GM23338 (cell line): ENCODE measurements around the gene MYO7B. TPM values are rescaled to one million over a fixed set of nuclear protein-coding genes. Genes with fewer than 3 reads are reported as not detected.

ENCODE experiments used
- ATAC-seq: fragments of 200-7000 bp; cut with Tn5 transposase; 3 replicates; pipeline ENCODE4 v1.9.1; 2020
- DNase-seq: peaks from one replicate; pipeline ENCODE4 v3.0.0-alpha.2; 2015; ENCODE audit warnings: low spot score
- H2AFZ ChIP-seq: fragments of 200-600 bp; sonication (generic); 2 replicates; pipeline ENCODE4 v1.8.0; 2016; ENCODE audit warnings: antibody characterized with exemption, mild to moderate bottlenecking, moderate library complexity
- H3F3A ChIP-seq: fragments of 200-600 bp; sonication (generic); replicated peaks from 2 replicates; pipeline ENCODE4 v1.8.0; 2017; ENCODE audit warnings: antibody characterized with exemption, mixed run types, low read depth
- H3K27ac ChIP-seq: fragments of 200-600 bp; sonication (generic); 2 replicates; pipeline ENCODE4 v1.6.1; 2016; ENCODE audit warnings: low read depth
- H3K27me3 ChIP-seq: fragments of 200-600 bp; sonication (generic); 2 replicates; pipeline ENCODE4 v1.8.0; 2016; ENCODE audit warnings: mild to moderate bottlenecking, mixed run types, moderate library complexity; ENCODE audit not compliant: insufficient read depth
- H3K36me3 ChIP-seq: fragments of 200-600 bp; sonication (generic); 2 replicates; pipeline ENCODE4 v1.8.0; 2016; ENCODE audit warnings: mild to moderate bottlenecking; ENCODE audit not compliant: insufficient read depth
- H3K4me1 ChIP-seq: fragments of 200-600 bp; sonication (generic); 2 replicates; pipeline ENCODE4 v1.8.0; 2016; ENCODE audit warnings: mild to moderate bottlenecking, moderate library complexity; ENCODE audit not compliant: insufficient read depth
- H3K4me2 ChIP-seq: fragments of 200-600 bp; sonication (generic); 2 replicates; pipeline ENCODE4 v1.7.1; 2017; ENCODE audit warnings: mixed run types
- H3K4me3 ChIP-seq: fragments of 200-600 bp; sonication (generic); 2 replicates; pipeline ENCODE4 v1.6.1; 2016; ENCODE audit warnings: mixed run types
- H3K79me2 ChIP-seq: fragments of 200-600 bp; sonication (generic); replicated peaks from 2 replicates; pipeline ENCODE4 v1.8.0; 2017; ENCODE audit warnings: mild to moderate bottlenecking; ENCODE audit not compliant: insufficient read depth
- H3K9me2 ChIP-seq: fragments of 200-600 bp; sonication (generic); 2 replicates; pipeline ENCODE4 v1.8.0; 2017; ENCODE audit not compliant: insufficient read depth
- H4K20me1 ChIP-seq: fragments of 200-600 bp; sonication (generic); replicated peaks from 2 replicates; pipeline ENCODE4 v1.8.0; 2017; ENCODE audit warnings: mild to moderate bottlenecking; ENCODE audit not compliant: insufficient read depth
- H3K27ac Mint-ChIP-seq: 2 replicates; pipeline ENCODE4 v1.8.0; 2020; ENCODE audit warnings: inconsistent platforms, mild to moderate bottlenecking, moderate library complexity, mixed read lengths
- H3K27me3 Mint-ChIP-seq: 3 replicates; pipeline ENCODE4 v1.8.0; 2022; ENCODE audit warnings: low read depth, mild to moderate bottlenecking, moderate library complexity, mixed read lengths, inconsistent platforms; ENCODE audit not compliant: insufficient read depth, poor library complexity
- H3K36me3 Mint-ChIP-seq: 3 replicates; pipeline ENCODE4 v1.8.0; 2021; ENCODE audit warnings: low read depth, mild to moderate bottlenecking, inconsistent platforms, moderate library complexity, mixed read lengths
- H3K4me1 Mint-ChIP-seq: 3 replicates; pipeline ENCODE4 v1.8.0; 2020; ENCODE audit warnings: mild to moderate bottlenecking, inconsistent platforms, mixed read lengths
- H3K4me3 Mint-ChIP-seq: 3 replicates; pipeline ENCODE4 v1.8.0; 2021; ENCODE audit warnings: moderate library complexity, mild to moderate bottlenecking, inconsistent platforms, mixed read lengths
- H3K9me3 Mint-ChIP-seq: 3 replicates; pipeline ENCODE4 v1.8.0; 2020; ENCODE audit warnings: moderate library complexity, mild to moderate bottlenecking, inconsistent platforms, mixed read lengths
- CREB1 ChIP-seq: fragments of 250-450 bp; sonication (Bioruptor Pico); IDR thresholded peaks from 2 replicates; pipeline ENCODE4 v1.5.0; 2020; ENCODE audit warnings: low read depth, mild to moderate bottlenecking, moderate library complexity
- CTCF ChIP-seq, 2 experiments: fragments of 200-600 bp in 1 of 2; sonication (generic) in 1 of 2; conservative IDR thresholded peaks; 2 replicates each; pipeline versions ENCODE4 v1.5.1 to v1.6.1; 2016 to 2017; ENCODE audit warnings: antibody characterized with exemption in 2 of 2, low read depth in 2 of 2, mild to moderate bottlenecking in 2 of 2, moderate library complexity in 1 of 2
- ETS1 ChIP-seq: IDR thresholded peaks from 2 replicates; pipeline ENCODE4 v1.6.1; 2016; ENCODE audit warnings: antibody characterized with exemption
- EZH2 ChIP-seq: fragments of 200-600 bp; sonication (generic); IDR thresholded peaks from one replicate; pipeline ENCODE4 v1.8.0; 2017; ENCODE audit warnings: antibody characterized with exemption, mild to moderate bottlenecking, low read depth; ENCODE audit not compliant: unreplicated experiment
- JUNB ChIP-seq: IDR thresholded peaks from one replicate; pipeline ENCODE4 v1.6.1; 2016; ENCODE audit warnings: antibody characterized with exemption; ENCODE audit not compliant: unreplicated experiment
- NANOG ChIP-seq: IDR thresholded peaks from 2 replicates; pipeline ENCODE4 v1.6.1; 2016; ENCODE audit warnings: antibody characterized with exemption, borderline replicate concordance
- POLR2AphosphoS5 ChIP-seq: IDR thresholded peaks from 2 replicates; pipeline ENCODE4 v1.6.1; 2016; ENCODE audit warnings: antibody characterized with exemption, low read depth
- REST ChIP-seq: IDR thresholded peaks from one replicate; pipeline ENCODE4 v1.6.1; 2018; ENCODE audit warnings: antibody characterized with exemption; ENCODE audit not compliant: unreplicated experiment
- STAT1 ChIP-seq: IDR thresholded peaks from one replicate; pipeline ENCODE4 v1.6.1; 2016; ENCODE audit warnings: antibody characterized with exemption; ENCODE audit not compliant: unreplicated experiment
- ZNF114 ChIP-seq: fragments of 250-450 bp; sonication (Bioruptor Pico); IDR thresholded peaks from 2 replicates; pipeline ENCODE4 v1.5.0; 2020; ENCODE audit warnings: mild to moderate bottlenecking, moderate library complexity
- ZNF331 ChIP-seq: fragments of 250-450 bp; sonication (Bioruptor Pico); IDR thresholded peaks from 2 replicates; pipeline ENCODE4 v1.5.0; 2020; ENCODE audit warnings: low read depth, mild to moderate bottlenecking, moderate library complexity
- polyA plus RNA-seq: library from polyadenylated mRNA; unstranded; fragments of >200 nt; fragmentation: Nextera tagmentation; extraction: Ambion mirVana; gene quantifications from 2 replicates; pipeline ENCODE4 v1.2.1, GENCODE V29; 2016
- total RNA-seq: library from RNA; depleted of rRNA; stranded (reverse); fragments of >200 nt; shearing (Covaris generic); gene quantifications from 2 replicates; pipeline ENCODE4 v1.2.3, GENCODE V29; 2014

MYO7B gene
- total and polyA plus RNA-seq, 2 experiments from 2014 or later = not detected

GRCh38 chr2:127578411-127578810 is 42.9 kb downstream of the MYO7B start (continued):
- TF ChIP-seq CTCF (conservative IDR thresholded peaks at IDR 0.05; ENCODE audit: low read depth in 2 of 2) (no peak), CREB1 (CRISPR knock-in tag) (no peak)

- DNase-seq (no peak), ATAC-seq (no peak)
- no peaks in the 10 kb centered on the region for H3K79me2 ChIP-seq
- H3K27me3 ChIP-seq = no peaks in the 10 kb centered on the region
- no peak overlapping the region for H3K27ac ChIP-seq
- no peaks in the 10 kb centered on the region for H4K20me1 ChIP-seq
- H3K4me1 Mint-ChIP-seq = peaks cover 5% of the 10 kb centered on the region; the same call in 2 of the 3 replicates
- H3F3A ChIP-seq = no peaks in the 10 kb centered on the region
- no peaks in the 10 kb centered on the region for H3K9me2 ChIP-seq
- H3K9me3 Mint-ChIP-seq = no peaks in the 10 kb centered on the region
- H3K36me3 ChIP-seq = no peaks in the 10 kb centered on the region
- no peak overlapping the region for H3K4me3 ChIP-seq
- H3K27me3 Mint-ChIP-seq = peaks cover 12% of the 10 kb centered on the region
- no peak overlapping the region for H3K4me3 Mint-ChIP-seq
- H3K27ac Mint-ChIP-seq = no peak overlapping the region
- no peak overlapping the region for H2AFZ ChIP-seq
- no peak overlapping the region for H3K4me2 ChIP-seq
- no peaks in the 10 kb centered on the region for H3K4me1 ChIP-seq
- no peaks in the 10 kb centered on the region; the same call in 2 of the 3 replicates for H3K36me3 Mint-ChIP-seq
- no peak for TF ChIP-seq ZNF114 (CRISPR knock-in tag)
- TF ChIP-seq JUNB = no peak
- TF ChIP-seq ZNF331 (CRISPR knock-in tag) = no peak
- TF ChIP-seq ETS1 = no peak
- no peak for TF ChIP-seq STAT1
- no peak for TF ChIP-seq POLR2AphosphoS5
- TF ChIP-seq NANOG = no peak
- TF ChIP-seq CTCF (conservative IDR thresholded peaks at IDR 0.05; ENCODE audit: low read depth in 2 of 2) = no peak
- no peak for TF ChIP-seq CREB1 (CRISPR knock-in tag)
- TF ChIP-seq EZH2 = no peak
- TF ChIP-seq REST = no peak
These were observed 43.7 kb downstream of the MYO7B start for GRCh38 chr2:127579231-127579630.
